H1 (cell line): Measurements from ENCODE around the gene FIBIN. TPM values are rescaled to one million over a fixed set of nuclear protein-coding genes. Genes with fewer than 3 reads are reported as not detected.

Experiments used
- BACH1 ChIP-seq: IDR thresholded peaks from 2 replicates; pipeline ENCODE4 v1.6.1; 2012; ENCODE audit warnings: low read length, improper control_type of control experiment
- EZH2 ChIP-seq: fragments of 200-600 bp; sonication (generic); IDR thresholded peaks from 2 replicates; pipeline ENCODE4 v1.7.1; 2012; ENCODE audit warnings: low read depth, mild to moderate bottlenecking, moderate library complexity, low read length, inconsistent platforms; ENCODE audit not compliant: severe bottlenecking
- KDM1A ChIP-seq: fragments of 200-600, 300-600 bp; sonication (generic); IDR thresholded peaks from 2 replicates; pipeline ENCODE4 v1.7.1; 2016; ENCODE audit warnings: mild to moderate bottlenecking, low read length, borderline replicate concordance
- KDM4A ChIP-seq: IDR thresholded peaks from one replicate; pipeline ENCODE4 v1.7.1; 2012; ENCODE audit warnings: low read depth, mild to moderate bottlenecking, moderate library complexity, low read length, inconsistent platforms; ENCODE audit not compliant: severe bottlenecking
- MAFK ChIP-seq: IDR thresholded peaks from 2 replicates; pipeline ENCODE4 v1.6.1; 2012; ENCODE audit warnings: low read depth, mild to moderate bottlenecking, improper control_type of control experiment, low read length
- SP2 ChIP-seq: IDR thresholded peaks from 2 replicates; pipeline ENCODE4 v1.6.1; 2012; ENCODE audit warnings: mild to moderate bottlenecking, low read length, inconsistent platforms
- TAF7 ChIP-seq: optimal IDR thresholded peaks from 2 replicates; pipeline ENCODE3; 2011; ENCODE audit warnings: low read depth, mild to moderate bottlenecking, inconsistent platforms, low read length, moderate library complexity, borderline replicate concordance
- polyA plus RNA-seq, 7 experiments: library from polyadenylated mRNA; depleted of rRNA in 3 of 7; stranded (reverse) in 5 of 7; unstranded in 2 of 7; fragments of >200 nt in 5 of 7; fragments of 200-250 nt in 2 of 7; gene quantifications; 1 replicate in 5 of 7; 2 replicates in 1 of 7; 4 replicates in 1 of 7; pipeline versions ENCODE4 v1.2.1 to v1.2.3, GENCODE V29; 2011 to 2013; ENCODE audit warnings: missing spikeins in 2 of 7, mixed read lengths in 2 of 7
- total RNA-seq: library from RNA; stranded (reverse); fragmentation: NEBNext Ultra II Directional; extraction: Animal tissue kit (Norgen Biotek cat#: 25700); gene quantifications from 2 replicates; pipeline ENCODE4 v1.2.1, GENCODE V29; 2021
- TF ChIP-seq, protein P1 (sequence below): fragments of 300-600 bp; sonication (generic); IDR thresholded peaks from 2 replicates; pipeline ENCODE4 v1.7.1; 2012; ENCODE audit warnings: low read length, moderate library complexity, mild to moderate bottlenecking, inconsistent platforms; ENCODE audit not compliant: insufficient replicate concordance
- TF ChIP-seq, protein P2 (sequence below): IDR thresholded peaks from 2 replicates; pipeline ENCODE4 v1.6.1; 2012; ENCODE audit warnings: inconsistent platforms

Gene FIBIN
- total and polyA plus RNA-seq, 2 of the 8 experiments (the other 6 are each of a cell fraction or from before 2014, with no cell fraction given), result 0.38 to 0.45 TPM

DNA sequence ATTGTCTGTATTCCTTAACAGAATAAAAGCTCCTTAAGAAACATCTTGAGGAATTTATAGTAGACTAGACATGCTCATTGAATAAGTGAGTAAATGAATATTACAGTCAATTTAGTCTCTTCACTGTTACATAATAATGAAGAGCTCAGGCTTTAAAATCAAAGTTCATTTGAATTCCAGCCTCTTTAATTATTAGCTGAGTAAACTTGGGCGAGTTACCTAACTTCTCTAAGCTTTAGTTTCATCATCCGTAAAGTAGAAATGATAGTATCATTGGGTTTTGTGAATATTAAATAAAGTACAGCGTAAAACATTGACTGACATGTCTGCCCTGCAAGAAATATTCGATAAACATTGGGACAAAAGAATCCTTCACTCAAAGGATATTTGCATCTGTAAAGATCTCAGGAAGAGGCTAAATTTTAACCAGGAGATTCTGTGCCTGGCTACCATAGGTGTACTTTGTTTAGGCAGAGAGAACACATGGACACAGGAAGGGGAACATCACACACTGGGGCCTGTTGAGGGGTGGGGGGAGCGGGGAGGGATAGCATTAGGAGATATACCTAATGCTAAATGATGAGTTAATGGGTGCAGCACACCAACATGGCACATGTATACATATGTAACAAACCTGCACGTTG, 31.5 kb downstream of the FIBIN start (continued):
- TF ChIP-seq, protein P1, sequence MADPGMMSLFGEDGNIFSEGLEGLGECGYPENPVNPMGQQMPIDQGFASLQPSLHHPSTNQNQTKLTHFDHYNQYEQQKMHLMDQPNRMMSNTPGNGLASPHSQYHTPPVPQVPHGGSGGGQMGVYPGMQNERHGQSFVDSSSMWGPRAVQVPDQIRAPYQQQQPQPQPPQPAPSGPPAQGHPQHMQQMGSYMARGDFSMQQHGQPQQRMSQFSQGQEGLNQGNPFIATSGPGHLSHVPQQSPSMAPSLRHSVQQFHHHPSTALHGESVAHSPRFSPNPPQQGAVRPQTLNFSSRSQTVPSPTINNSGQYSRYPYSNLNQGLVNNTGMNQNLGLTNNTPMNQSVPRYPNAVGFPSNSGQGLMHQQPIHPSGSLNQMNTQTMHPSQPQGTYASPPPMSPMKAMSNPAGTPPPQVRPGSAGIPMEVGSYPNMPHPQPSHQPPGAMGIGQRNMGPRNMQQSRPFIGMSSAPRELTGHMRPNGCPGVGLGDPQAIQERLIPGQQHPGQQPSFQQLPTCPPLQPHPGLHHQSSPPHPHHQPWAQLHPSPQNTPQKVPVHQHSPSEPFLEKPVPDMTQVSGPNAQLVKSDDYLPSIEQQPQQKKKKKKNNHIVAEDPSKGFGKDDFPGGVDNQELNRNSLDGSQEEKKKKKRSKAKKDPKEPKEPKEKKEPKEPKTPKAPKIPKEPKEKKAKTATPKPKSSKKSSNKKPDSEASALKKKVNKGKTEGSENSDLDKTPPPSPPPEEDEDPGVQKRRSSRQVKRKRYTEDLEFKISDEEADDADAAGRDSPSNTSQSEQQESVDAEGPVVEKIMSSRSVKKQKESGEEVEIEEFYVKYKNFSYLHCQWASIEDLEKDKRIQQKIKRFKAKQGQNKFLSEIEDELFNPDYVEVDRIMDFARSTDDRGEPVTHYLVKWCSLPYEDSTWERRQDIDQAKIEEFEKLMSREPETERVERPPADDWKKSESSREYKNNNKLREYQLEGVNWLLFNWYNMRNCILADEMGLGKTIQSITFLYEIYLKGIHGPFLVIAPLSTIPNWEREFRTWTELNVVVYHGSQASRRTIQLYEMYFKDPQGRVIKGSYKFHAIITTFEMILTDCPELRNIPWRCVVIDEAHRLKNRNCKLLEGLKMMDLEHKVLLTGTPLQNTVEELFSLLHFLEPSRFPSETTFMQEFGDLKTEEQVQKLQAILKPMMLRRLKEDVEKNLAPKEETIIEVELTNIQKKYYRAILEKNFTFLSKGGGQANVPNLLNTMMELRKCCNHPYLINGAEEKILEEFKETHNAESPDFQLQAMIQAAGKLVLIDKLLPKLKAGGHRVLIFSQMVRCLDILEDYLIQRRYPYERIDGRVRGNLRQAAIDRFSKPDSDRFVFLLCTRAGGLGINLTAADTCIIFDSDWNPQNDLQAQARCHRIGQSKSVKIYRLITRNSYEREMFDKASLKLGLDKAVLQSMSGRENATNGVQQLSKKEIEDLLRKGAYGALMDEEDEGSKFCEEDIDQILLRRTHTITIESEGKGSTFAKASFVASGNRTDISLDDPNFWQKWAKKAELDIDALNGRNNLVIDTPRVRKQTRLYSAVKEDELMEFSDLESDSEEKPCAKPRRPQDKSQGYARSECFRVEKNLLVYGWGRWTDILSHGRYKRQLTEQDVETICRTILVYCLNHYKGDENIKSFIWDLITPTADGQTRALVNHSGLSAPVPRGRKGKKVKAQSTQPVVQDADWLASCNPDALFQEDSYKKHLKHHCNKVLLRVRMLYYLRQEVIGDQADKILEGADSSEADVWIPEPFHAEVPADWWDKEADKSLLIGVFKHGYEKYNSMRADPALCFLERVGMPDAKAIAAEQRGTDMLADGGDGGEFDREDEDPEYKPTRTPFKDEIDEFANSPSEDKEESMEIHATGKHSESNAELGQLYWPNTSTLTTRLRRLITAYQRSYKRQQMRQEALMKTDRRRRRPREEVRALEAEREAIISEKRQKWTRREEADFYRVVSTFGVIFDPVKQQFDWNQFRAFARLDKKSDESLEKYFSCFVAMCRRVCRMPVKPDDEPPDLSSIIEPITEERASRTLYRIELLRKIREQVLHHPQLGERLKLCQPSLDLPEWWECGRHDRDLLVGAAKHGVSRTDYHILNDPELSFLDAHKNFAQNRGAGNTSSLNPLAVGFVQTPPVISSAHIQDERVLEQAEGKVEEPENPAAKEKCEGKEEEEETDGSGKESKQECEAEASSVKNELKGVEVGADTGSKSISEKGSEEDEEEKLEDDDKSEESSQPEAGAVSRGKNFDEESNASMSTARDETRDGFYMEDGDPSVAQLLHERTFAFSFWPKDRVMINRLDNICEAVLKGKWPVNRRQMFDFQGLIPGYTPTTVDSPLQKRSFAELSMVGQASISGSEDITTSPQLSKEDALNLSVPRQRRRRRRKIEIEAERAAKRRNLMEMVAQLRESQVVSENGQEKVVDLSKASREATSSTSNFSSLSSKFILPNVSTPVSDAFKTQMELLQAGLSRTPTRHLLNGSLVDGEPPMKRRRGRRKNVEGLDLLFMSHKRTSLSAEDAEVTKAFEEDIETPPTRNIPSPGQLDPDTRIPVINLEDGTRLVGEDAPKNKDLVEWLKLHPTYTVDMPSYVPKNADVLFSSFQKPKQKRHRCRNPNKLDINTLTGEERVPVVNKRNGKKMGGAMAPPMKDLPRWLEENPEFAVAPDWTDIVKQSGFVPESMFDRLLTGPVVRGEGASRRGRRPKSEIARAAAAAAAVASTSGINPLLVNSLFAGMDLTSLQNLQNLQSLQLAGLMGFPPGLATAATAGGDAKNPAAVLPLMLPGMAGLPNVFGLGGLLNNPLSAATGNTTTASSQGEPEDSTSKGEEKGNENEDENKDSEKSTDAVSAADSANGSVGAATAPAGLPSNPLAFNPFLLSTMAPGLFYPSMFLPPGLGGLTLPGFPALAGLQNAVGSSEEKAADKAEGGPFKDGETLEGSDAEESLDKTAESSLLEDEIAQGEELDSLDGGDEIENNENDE, result no peak
- TF ChIP-seq SP2 (no peak), KDM1A (no peak), KDM4A (no peak), BACH1 (no peak), EZH2 (no peak), TAF7 (no peak), MAFK (no peak)
- TF ChIP-seq, protein P2, sequence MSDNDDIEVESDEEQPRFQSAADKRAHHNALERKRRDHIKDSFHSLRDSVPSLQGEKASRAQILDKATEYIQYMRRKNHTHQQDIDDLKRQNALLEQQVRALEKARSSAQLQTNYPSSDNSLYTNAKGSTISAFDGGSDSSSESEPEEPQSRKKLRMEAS, result no peak
